COLO829 (cell line): ENCODE results near the gene PGA4.
"Not testable (repeated sequence)": the region's sequence is repeated elsewhere in the genome, so short reads cannot be mapped to it uniquely, and the experiment has no call there.

Experiments used
- DNase-seq: peaks from one replicate; pipeline ENCODE4 v3.0.0; 2012; ENCODE audit warnings: low spot score

The PGA4 gene

DNA sequence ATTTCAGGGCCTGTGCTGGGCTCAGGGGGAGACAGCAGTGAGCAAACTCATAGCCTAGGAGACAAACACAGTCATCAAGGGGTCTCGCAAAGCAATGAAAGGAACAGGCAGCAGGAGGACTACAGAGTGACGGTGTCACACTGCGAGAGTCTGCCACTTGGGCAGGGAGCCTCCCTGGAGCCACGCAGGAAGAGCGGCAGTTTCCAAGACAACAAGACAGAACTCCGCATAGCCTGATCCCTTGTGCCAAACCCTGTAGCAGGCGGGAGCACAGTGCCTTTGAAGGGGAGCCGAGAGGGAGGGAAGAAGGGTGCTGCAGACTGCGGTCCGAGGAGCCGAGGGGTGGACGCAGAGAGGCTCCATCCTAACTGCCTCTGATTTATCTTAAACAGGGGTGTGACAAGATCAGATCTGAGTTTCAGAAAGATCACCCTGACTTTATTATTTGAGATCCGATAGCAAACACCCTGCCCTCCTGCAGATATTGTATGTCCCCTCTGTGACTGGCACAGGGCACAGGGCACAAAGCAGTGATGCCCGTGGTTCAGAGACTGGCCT lies 17.6 kb upstream of the PGA4 start:
- DNase-seq: not testable (repeated sequence)

DNA sequence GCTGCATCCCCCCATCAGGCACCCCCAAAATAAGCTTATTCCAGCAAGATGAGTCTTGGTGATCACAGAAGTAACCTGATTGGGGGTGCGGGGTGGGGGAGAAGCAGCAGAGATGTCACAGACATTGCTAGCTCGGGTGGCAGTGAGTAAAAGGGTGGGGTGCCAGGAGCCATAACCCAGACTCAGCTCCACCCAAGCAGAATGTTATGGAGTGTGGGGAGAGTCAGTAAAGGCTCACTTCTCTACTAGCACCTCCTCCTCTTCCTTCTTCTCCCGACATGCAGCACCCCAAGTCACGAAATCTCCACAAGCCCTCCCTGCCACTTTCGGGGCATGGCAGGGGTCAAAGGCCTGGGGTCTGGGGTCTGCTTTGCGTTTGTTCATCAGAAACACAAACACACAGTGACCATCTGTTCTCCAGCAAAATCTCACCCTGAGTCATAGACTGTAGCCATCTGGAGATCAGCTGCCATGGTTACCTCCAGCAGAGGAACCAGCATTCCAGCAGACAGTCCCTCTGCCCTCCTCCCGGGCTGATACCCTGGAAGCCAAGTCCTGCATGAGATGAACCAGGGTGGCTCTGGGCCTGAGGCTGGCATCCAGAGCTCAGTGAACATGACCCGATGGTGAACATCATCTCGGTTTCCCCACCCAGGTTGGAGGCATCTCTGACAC lies 14.4 kb upstream of the PGA4 start:
- DNase-seq: not testable (repeated sequence)

GRCh38 chr11:61210629-61211028 lies 11.5 kb upstream of the PGA4 start:
- not testable (repeated sequence) for DNase-seq

DNA sequence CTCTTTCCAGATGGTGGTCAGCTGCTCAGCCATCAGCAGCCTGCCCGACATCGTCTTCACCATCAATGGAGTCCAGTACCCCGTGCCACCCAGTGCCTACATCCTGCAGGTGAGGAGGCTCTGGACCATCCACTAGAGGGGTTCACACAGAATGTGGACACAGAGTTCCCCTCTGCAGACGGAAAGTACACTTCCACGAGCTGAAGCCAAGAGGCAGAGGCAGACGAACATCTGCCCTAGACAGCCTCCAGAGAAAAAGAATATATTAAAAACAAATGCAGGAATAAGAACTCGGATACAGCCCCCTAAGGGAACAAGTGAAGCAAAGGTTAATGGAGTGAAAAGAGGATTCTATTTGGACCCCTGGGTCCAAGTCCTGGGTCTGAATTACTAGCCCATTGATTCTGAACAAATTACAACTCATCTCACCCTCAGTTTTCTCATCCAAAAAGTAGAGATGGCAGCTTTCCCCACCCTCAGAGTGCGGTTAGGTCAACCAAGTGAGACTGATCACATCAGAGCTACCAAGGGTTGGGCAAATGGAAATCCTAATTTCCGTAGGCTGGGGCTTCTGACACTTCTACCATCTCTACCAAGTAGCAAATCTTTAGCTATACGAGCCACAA lies 10.7 kb upstream of the PGA4 start:
- not testable (repeated sequence) for DNase-seq

GRCh38 chr11:61212202-61212601 lies 9.9 kb upstream of the PGA4 start:
- DNase-seq: not testable (repeated sequence)

DNA sequence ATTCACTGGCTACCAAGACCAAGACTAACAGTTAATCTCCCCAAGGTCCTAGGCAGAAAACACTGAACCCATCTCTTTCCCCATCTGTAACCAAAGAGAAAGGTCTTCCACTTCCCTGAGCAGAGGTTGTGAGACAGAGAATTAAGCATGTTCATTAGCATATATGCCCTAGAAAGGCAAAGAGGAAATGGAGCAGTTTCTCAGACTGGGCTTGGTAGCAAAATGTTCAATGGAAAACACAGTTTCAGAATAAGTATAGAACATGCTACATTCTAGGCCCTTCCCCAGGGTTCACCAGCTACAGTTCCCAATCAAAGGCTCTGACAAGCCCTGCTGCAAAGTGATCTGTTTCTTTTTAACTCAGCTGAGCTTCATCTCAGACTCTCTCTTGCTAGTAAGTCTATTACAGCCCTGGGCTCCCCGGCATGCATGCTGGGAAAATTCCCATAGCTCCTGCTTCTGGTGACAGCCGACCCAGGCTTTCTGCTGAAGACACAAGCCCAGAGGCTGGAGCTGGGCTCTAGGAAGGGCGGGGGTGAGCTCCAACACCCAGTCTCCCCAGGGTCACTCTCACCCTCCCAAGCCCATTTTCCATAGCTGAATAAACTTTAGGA lies 8.3 kb upstream of the PGA4 start:
- DNase-seq: not testable (repeated sequence)

DNA sequence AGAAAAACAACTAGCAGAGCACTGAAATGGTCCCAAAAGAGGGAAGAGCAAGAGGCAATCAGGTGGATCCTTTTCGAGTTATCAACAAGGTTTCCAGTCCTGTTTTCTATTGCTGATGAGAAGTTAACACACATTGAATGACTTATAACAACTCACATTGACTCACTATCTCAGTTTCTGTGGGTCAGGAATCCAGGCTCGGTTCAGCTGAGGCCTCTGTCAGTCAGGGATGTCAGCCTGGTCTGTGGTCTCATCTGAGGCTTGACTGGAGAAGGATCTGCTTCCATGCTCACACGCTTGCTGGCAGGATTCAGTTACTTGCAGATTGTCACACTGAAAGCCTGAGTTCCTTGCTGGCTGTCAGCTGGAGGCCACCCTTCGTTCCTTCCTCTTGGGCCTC lies 3.8 kb upstream of the PGA4 start:
- not testable (repeated sequence) for DNase-seq

GRCh38 chr11:61219016-61219415 lies 3.1 kb upstream of the PGA4 start:
- DNase-seq: not testable (repeated sequence)

- not testable (repeated sequence) for DNase-seq
Measured at GRCh38 chr11:61222692-61223091, 545 bp downstream of the PGA4 start.

DNA sequence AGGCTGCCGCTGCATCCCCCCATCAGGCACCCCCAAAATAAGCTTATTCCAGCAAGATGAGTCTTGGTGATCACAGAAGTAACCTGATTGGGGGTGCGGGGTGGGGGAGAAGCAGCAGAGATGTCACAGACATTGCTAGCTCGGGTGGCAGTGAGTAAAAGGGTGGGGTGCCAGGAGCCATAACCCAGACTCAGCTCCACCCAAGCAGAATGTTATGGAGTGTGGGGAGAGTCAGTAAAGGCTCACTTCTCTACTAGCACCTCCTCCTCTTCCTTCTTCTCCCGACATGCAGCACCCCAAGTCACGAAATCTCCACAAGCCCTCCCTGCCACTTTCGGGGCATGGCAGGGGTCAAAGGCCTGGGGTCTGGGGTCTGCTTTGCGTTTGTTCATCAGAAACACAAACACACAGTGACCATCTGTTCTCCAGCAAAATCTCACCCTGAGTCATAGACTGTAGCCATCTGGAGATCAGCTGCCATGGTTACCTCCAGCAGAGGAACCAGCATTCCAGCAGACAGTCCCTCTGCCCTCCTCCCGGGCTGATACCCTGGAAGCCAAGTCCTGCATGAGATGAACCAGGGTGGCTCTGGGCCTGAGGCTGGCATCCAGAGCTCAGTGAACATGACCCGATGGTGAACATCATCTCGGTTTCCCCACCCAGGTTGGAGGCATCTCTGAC lies 4.5 kb downstream of the PGA4 start:
- DNase-seq: not testable (repeated sequence)

DNA sequence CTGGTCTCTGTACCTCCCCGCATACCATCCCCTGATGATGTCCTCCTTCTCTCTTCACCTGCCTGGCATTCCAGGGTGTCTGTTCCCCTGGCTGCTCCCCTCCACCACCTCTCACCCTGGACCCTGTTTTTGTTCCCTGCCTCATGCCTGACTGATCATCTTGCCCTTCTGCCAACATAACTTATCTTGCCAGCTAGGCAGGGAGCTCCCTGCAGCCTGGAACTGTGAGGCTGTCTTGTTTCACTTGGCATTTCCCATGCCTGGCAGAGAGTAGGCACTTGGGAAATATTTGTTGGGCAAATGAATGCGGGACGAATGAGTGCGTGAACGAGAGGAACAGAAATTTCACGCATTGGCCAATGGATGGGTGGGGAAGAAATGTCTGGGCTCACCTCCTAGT lies 7.3 kb downstream of the PGA4 start:
- not testable (repeated sequence) for DNase-seq

DNA sequence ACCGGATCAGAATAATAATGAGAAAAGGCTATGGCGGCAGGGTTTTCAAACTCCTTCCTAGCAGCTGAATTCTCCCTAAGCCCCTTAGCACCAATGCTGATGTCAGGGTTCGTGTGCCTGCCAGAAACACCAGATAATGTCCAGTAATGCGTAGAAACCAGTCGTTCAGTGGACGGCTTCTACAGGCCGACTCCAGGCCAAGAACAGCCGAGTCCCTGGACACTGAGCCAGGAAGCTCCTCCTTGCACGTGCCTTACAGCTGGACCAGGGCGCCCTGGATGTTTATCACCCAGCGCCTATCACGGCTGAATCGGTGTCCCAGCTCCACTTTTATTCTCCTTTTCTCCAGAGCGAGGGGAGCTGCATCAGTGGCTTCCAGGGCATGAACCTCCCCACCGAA lies 8.9 kb downstream of the PGA4 start:
- DNase-seq: not testable (repeated sequence)

DNA sequence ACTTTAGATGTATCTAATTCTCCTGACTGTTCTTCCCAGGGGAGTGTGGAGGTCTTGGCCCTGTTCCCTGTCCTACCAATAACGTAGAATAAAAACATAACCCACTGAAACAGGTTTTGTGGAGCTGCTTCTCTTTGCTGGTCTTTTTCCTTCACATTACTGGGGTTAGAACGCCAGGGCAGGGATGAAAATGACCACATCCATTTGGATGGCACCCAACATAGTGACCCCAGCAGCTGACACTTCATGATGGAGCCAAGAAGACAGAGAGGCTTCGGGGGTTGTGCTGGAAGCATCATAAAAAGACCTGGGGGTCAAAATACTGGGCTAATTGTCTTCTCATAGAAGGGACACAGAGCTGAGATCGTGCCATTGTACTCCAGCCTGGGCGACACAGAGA lies 9.4 kb downstream of the PGA4 start:
- DNase-seq: not testable (repeated sequence)

GRCh38 chr11:61232548-61233145 lies 10.5 kb downstream of the PGA4 start:
- not testable (repeated sequence) for DNase-seq

- not testable (repeated sequence) for DNase-seq
Measured at GRCh38 chr11:61237130-61237529, 15.0 kb downstream of the PGA4 start.

DNA sequence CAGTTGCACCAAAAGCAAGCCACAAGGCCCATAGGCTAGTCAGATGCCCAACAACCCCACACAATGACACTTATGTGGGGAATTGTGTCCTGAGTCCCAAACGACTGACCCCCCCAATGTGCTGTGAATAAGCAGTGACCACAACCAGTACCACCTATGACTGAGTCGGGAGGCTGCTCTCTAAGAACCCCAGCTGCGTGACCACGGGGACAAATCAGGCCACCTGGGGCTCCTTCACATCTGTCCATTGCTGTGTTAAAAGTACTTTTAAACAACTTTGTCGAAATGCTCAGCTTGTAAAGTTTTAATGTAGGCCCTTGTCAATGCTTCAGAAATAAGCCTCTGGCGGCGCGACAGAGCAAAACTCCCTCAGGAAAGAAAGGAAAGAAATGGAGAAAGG lies 18.1 kb downstream of the PGA4 start:
- DNase-seq: not testable (repeated sequence)

DNA sequence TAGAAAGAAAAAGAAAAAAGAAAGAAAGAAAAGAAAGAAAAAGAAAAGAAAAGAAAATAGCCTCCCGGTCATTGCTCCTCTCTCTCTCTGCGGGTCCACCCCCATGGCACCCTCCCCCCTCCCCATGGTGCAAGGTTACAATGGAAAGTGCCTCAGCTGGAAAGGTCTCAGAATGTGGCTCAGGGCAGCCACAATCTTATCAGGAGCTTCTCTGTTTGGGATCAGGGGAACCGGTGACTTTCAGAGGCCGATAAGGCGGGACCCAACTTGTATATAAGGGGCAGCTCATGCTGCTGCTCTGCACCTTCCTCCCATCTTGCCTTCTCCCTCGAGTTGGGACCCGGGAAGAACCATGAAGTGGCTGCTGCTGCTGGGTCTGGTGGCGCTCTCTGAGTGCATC lies 18.7 kb downstream of the PGA4 start, which contains the start of gene PGA5:
PGA5 (plus strand) TSS at position 301 of the 400 bp plus-strand sequence; CDS start at position 353, 52 bp downstream.
- DNase-seq: not testable (repeated sequence)

GRCh38 chr11:61241526-61241925 lies 19.4 kb downstream of the PGA4 start:
- DNase-seq: not testable (repeated sequence)

DNA sequence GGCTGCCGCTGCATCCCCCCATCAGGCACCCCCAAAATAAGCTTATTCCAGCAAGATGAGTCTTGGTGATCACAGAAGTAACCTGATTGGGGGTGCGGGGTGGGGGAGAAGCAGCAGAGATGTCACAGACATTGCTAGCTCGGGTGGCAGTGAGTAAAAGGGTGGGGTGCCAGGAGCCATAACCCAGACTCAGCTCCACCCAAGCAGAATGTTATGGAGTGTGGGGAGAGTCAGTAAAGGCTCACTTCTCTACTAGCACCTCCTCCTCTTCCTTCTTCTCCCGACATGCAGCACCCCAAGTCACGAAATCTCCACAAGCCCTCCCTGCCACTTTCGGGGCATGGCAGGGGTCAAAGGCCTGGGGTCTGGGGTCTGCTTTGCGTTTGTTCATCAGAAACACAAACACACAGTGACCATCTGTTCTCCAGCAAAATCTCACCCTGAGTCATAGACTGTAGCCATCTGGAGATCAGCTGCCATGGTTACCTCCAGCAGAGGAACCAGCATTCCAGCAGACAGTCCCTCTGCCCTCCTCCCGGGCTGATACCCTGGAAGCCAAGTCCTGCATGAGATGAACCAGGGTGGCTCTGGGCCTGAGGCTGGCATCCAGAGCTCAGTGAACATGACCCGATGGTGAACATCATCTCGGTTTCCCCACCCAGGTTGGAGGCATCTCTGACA lies 23.3 kb downstream of the PGA4 start:
- DNase-seq: not testable (repeated sequence)

DNA sequence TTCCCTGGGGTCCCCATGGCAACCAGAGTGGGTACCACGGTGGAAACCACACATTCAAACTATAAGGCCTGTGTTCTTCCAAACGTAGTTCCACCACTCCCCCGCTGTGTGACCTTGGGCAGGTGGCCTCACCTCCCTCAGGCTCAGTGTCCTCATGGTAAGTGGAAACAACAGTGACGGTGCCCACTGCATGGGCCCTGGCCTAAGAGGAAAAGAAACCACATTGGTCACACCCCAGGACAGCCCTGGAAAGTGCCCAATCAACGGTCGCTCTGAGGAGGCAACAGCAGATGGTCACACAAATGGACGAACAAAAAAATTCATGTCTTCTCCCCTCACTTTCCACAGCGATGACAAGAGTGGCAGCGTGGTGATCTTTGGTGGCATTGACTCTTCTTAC lies 25.9 kb downstream of the PGA4 start:
- not testable (repeated sequence) for DNase-seq

- DNase-seq: not testable (repeated sequence)
Measured at GRCh38 chr11:61249201-61249600, 27.1 kb downstream of the PGA4 start.
